BLaER1 (cell line): ENCODE results near the gene NFS1.
"Not testable (repeated sequence)": the region's sequence is repeated elsewhere in the genome, so short reads cannot be mapped to it uniquely, and the experiment has no call there.

Source experiments
- H3K27ac ChIP-seq: shearing (Covaris generic); formaldehyde crosslinking; 2 replicates; pipeline ENCODE4 v1.8.1; 2022
- H3K27me3 ChIP-seq: shearing (Covaris generic); formaldehyde crosslinking; 2 replicates; pipeline ENCODE4 v1.8.1; 2022
- H3K36me3 ChIP-seq: shearing (Covaris generic); formaldehyde crosslinking; 2 replicates; pipeline ENCODE4 v1.8.1; 2022
- H3K4me1 ChIP-seq: shearing (Covaris generic); formaldehyde crosslinking; 2 replicates; pipeline ENCODE4 v1.8.1; 2022
- H3K4me2 ChIP-seq: shearing (Covaris generic); formaldehyde crosslinking; 2 replicates; pipeline ENCODE4 v1.8.1; 2022
- H3K4me3 ChIP-seq: shearing (Covaris generic); formaldehyde crosslinking; 2 replicates; pipeline ENCODE4 v1.8.1; 2022
- H3K9ac ChIP-seq: shearing (Covaris generic); formaldehyde crosslinking; 2 replicates; pipeline ENCODE4 v1.8.1; 2022
- H3K9me3 ChIP-seq: shearing (Covaris generic); formaldehyde crosslinking; 2 replicates; pipeline ENCODE4 v1.8.1; 2022
- H4K20me1 ChIP-seq: shearing (Covaris generic); formaldehyde crosslinking; 2 replicates; pipeline ENCODE4 v1.8.1; 2022
- Cebpa-rat ChIP-seq: shearing (Covaris generic); IDR thresholded peaks from 2 replicates; pipeline ENCODE4 v1.8.1; 2022

Gene NFS1

GRCh38 chr20:35710884-35711587 is 11.9 kb upstream of the NFS1 start:
- no peak for TF ChIP-seq Cebpa-rat
- Histone ChIP-seq H4K20me1 (peaks cover 100% of the 10 kb centered on the region), H3K27me3 (no peaks in the 10 kb centered on the region), H3K9ac (no peak overlapping the region), H3K36me3 (peaks cover 97% of the 10 kb centered on the region), H3K4me3 (no peak overlapping the region), H3K4me1 (peaks cover 26% of the 10 kb centered on the region), H3K27ac (no peak overlapping the region), H3K9me3 (no peaks in the 10 kb centered on the region), H3K4me2 (no peak overlapping the region)

DNA sequence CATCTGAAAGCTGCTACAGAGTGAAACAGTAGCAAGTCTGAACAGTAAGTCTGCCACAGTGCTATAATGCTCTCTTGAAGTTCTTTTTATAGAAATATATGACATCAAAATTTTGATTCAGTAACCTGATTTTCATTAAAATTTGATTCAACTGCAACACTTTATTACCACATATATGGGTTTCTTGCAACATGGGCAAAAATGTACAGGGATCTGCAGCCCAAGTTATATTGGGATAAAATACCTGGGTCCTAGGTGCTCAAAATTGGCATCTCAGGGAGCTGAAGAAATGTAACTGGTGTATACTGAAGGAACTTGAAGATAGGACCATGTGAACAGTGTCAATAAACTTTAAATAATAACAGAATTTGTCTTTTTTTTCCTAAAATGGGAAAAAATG is 10.9 kb upstream of the NFS1 start:
- Histone ChIP-seq H3K9me3 (no peaks in the 10 kb centered on the region), H3K27me3 (no peaks in the 10 kb centered on the region), H3K4me1 (peaks cover 16% of the 10 kb centered on the region), H3K4me3 (no peak overlapping the region), H3K36me3 (peaks cover 97% of the 10 kb centered on the region), H3K4me2 (no peak overlapping the region), H3K9ac (no peak overlapping the region), H4K20me1 (peaks cover 100% of the 10 kb centered on the region), H3K27ac (no peak overlapping the region)
- TF ChIP-seq Cebpa-rat: no peak

GRCh38 chr20:35709259-35709658 is 10.1 kb upstream of the NFS1 start:
- no peak overlapping the region for H3K4me3 ChIP-seq
- no peak for TF ChIP-seq Cebpa-rat
- H3K27ac ChIP-seq: no peak overlapping the region
- peaks cover 8% of the 10 kb centered on the region for H3K4me1 ChIP-seq
- H3K27me3 ChIP-seq: no peaks in the 10 kb centered on the region
- peaks cover 100% of the 10 kb centered on the region for H4K20me1 ChIP-seq
- H3K9ac ChIP-seq: no peak overlapping the region
- H3K4me2 ChIP-seq: no peak overlapping the region
- peaks cover 97% of the 10 kb centered on the region for H3K36me3 ChIP-seq
- no peaks in the 10 kb centered on the region for H3K9me3 ChIP-seq

DNA sequence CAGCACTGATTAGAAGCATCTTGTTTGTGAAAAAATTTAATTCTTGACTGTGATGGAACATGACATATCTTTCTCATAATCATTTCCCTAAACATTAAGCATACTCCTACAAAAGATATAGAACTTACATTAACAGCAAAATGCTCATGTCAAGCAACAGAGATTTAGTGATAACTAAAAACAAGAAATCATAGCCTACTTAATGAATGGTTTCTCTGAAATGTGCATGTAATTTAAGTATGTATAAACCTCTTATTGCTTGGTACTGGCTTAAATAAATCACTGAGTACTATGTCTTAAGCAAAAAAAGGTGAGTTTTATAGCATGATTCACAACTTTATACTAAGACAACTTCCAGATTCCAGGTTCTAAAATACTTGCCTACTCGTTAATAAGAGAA is 9.3 kb upstream of the NFS1 start:
- H3K9ac ChIP-seq: no peak overlapping the region
- H3K27me3 ChIP-seq: no peaks in the 10 kb centered on the region
- H3K4me2 ChIP-seq: no peak overlapping the region
- H3K4me3 ChIP-seq: no peak overlapping the region
- peaks cover 100% of the 10 kb centered on the region for H4K20me1 ChIP-seq
- peaks cover under 1% of the 10 kb centered on the region; the same call in 1 of the 2 replicates for H3K4me1 ChIP-seq
- no peak for TF ChIP-seq Cebpa-rat
- peaks cover 97% of the 10 kb centered on the region for H3K36me3 ChIP-seq
- no peaks in the 10 kb centered on the region for H3K9me3 ChIP-seq
- no peak overlapping the region for H3K27ac ChIP-seq

DNA sequence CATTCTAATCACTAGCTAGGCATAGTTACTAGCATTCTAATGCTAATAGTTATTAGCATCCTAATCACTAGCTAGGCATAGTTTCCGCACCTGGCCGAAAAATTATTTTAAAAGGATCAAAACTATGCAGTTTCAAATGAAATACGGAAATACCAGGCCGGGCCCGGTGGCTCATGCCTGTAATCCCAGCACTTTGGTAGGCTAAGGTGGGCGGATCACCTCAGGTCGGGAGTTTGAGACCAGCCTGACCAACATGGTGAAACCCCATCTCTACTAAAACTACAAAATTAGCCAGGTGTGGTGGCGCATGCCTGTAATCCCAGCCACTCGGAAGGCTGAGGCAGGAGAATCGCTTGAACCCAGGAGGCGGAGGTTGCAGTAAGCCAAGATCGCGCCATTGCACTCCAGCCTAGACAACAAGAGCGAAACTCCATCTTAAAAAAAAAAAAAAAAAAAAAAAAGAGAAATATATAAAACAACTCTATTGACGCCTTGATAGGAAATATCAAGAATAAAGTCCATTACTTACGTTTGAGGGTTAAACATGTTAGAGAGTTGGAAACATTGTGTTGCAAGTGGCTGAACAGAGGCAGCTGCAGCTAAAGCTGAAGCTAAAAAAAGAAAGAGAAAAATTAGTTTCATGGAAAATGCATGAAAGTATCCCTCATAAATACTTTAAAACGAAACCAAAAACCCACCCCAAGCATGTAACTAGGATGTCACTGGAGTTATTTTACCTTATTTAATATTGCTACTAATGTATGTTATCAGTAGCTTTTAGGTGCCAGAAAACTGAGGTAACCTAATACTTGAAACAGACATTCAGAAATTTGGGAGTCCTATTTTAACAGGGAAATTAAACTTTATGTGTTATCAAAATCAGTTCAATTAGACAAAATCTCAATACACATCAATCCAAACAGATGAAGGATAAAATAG is 7.7 kb upstream of the NFS1 start:
- H3K27me3 ChIP-seq, H3K4me1 ChIP-seq, H3K27ac ChIP-seq, H3K9me3 ChIP-seq, H3K4me2 ChIP-seq, H3K9ac ChIP-seq, H3K4me3 ChIP-seq: not testable (repeated sequence)
- Histone ChIP-seq H3K36me3 (peaks cover 100% of the 10 kb centered on the region), H4K20me1 (peaks cover 100% of the 10 kb centered on the region)

DNA sequence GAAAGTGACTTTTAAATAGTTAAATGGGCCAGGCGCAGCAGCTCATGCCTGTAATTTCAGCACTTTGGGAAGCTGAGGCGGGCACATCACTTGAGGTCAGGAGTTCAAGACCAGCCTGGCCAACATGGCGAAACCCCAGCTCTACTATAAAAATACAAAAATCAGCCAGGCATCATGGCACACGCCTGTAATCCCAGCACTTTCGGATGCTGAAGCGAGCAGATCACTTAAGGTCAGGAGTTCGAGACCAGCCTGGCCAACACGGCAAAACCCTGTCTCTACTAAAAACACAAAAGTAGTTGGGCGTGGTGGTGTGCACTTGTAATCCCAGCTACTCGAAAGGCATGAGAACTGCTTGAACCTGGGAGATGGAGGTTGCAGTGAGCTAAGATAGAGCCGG is 6.7 kb upstream of the NFS1 start:
- H3K27ac ChIP-seq, H3K4me2 ChIP-seq, H3K4me3 ChIP-seq, H3K4me1 ChIP-seq, H3K27me3 ChIP-seq, H3K9ac ChIP-seq, H3K9me3 ChIP-seq: not testable (repeated sequence)
- Histone ChIP-seq H4K20me1 (peaks cover 100% of the 10 kb centered on the region), H3K36me3 (peaks cover 100% of the 10 kb centered on the region)

DNA sequence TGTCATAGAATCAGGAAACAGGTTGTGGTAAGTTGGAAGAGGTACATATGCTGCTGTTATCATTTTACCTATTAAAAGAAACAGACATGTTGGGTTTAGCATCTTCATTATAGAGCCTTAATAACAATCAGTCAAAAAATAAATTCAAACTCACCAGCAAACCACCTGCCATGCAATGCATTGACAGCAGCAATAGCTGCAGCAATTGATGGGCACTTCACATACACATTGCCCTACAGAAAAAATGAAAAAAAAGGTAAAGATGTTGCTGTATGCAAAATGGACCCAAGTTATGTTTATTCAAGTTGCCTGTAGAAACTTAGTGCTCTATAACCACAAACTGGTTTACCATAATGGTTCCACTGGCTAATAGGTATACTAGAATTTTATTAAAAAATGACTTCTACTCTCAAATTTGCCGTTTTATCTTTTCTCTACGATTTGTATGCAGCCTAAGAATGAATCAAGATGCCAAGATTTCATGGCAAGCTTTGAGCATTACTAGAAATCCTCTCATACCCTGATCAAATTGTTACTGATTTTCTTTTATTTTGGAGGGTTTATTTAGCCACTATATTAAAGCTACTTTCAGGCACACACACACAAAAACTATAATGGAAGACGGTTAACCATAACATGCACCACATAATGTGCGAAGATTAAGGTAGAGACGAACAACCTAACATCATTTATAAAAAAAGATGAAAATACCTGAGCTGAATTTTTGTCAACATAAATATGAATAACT is 5.5 kb upstream of the NFS1 start:
- Histone ChIP-seq H3K27ac (no peak overlapping the region), H3K9me3 (no peaks in the 10 kb centered on the region), H3K36me3 (peaks cover 89% of the 10 kb centered on the region), H3K4me2 (no peak overlapping the region), H3K9ac (no peak overlapping the region), H3K4me3 (no peak overlapping the region), H4K20me1 (peaks cover 100% of the 10 kb centered on the region), H3K4me1 (peaks cover 13% of the 10 kb centered on the region), H3K27me3 (no peaks in the 10 kb centered on the region)
- TF ChIP-seq Cebpa-rat: no peak

DNA sequence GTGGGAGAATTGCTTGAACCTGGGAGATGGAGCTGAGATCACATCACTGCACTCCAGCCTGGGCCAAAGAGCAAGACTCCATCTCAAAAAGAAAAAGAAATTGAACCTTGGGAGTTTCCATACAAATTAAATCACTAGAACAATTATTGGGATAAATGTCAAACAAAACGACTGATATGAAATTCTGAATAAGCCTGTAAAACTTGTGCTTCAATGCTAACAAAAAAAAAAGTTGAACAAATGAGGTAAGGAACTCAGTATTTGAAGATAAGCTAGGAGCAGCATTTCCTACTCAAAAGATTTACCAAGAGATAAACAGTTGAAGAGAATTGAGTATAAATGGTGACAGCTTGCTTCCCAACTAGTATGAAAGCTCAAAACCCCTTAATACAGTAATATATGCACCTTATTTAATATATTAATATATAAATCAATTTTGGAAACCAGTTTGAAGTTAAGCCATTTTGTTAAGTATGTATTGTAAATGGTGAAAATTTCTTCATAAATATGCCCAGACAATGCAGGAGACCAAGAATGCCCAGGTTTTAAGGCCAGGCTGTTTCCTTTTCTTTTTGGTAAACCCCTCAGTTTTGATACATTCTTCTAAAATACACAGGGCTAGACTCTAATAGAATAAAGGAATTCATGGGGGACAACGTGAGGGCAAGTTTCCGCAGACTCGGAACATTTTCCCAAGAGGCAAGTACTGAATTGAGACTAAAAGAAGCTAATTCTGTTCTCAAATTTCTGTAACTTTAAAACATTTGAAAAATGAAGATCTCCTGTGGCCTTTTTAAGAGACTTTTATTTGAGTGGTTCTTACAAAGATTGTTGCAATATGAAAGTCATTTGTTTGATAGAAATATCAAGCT is 3.9 kb upstream of the NFS1 start:
- H3K9me3 ChIP-seq: no peaks in the 10 kb centered on the region
- H4K20me1 ChIP-seq: peaks cover 87% of the 10 kb centered on the region
- no peaks in the 10 kb centered on the region for H3K27me3 ChIP-seq
- H3K4me3 ChIP-seq: no peak overlapping the region
- H3K4me2 ChIP-seq: no peak overlapping the region
- H3K9ac ChIP-seq: no peak overlapping the region
- no peak for TF ChIP-seq Cebpa-rat
- no peak overlapping the region for H3K27ac ChIP-seq
- peaks cover 18% of the 10 kb centered on the region for H3K4me1 ChIP-seq
- peaks cover 73% of the 10 kb centered on the region for H3K36me3 ChIP-seq
